Measurements from ENCODE around the gene GDF9.

- TF ChIP-seq POLR2A (IDR thresholded peaks at IDR 0.05) (no peak), CTCF (IDR thresholded peaks at IDR 0.05) (no peak), POLR2AphosphoS5 (IDR thresholded peaks at IDR 0.05) (no peak), EP300 (IDR thresholded peaks at IDR 0.05) (no peak)
These were observed 40.4 kb downstream of the GDF9 start for GRCh38 chr5:132825834-132826391.
